ENCODE results near the gene EIF4E2.

- TF ChIP-seq EZH2 (IDR thresholded peaks at IDR 0.05; ENCODE audit: borderline replicate concordance, low read length): no peak
- no peak for TF ChIP-seq CTCF (IDR thresholded peaks at IDR 0.05; ENCODE audit: low read length)
Observed at GRCh38 chr2:232567721-232568120, 17.2 kb downstream of the EIF4E2 start.

Measured in OCI-LY1 (cell line).